Middle frontal gyrus (tissue), 1 donor: ENCODE data around the gene RACGAP1.

Source experiments
- DNase-seq: peaks from one replicate; pipeline ENCODE4 v3.0.0-alpha.2; 2015; ENCODE audit warnings: low spot score; ENCODE audit errors: extremely low spot score

The RACGAP1 gene

DNA sequence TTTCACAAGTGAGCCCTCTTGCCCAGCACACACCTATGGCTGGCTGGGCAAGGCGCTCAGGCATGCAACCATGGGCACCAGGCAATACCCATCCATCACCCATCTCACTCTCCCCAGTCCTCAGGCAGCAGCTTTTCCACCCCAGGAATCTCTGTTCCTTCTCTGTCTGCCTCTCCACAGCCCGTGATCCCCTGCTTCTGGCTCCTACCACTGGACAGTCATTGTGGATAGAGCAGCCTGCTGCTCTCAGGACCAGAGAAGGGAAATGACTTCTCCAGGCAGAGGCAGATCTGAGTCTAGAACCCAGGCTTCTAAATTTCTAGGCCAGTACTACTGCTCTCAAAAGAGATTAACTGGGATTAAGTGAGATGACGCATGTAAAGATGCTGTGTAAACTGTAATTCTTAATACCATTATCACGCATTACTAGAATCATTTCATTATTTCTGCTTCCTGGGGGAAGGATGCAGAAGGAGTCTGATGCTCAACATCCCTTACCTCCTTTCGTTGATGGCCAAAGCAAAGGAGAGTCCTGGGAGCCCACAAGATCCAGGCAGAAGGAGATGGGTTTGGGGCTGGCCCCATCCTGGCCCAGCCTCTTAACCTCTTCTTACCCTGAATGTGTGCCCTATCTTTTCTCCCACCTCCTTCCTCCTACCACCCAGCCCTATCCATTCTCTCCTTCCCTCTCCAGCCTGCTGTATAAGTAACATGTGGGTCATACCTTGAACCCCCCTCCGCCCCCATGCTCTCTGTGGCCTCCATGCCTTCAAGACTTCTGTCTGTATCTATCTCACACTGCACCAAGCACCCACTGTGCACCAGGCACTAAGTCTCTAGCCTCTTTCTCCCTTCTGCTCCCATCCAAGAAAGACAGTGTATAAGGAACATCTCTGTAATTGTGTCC lies 68.4 kb downstream of the RACGAP1 start:
- no peak for DNase-seq

DNA sequence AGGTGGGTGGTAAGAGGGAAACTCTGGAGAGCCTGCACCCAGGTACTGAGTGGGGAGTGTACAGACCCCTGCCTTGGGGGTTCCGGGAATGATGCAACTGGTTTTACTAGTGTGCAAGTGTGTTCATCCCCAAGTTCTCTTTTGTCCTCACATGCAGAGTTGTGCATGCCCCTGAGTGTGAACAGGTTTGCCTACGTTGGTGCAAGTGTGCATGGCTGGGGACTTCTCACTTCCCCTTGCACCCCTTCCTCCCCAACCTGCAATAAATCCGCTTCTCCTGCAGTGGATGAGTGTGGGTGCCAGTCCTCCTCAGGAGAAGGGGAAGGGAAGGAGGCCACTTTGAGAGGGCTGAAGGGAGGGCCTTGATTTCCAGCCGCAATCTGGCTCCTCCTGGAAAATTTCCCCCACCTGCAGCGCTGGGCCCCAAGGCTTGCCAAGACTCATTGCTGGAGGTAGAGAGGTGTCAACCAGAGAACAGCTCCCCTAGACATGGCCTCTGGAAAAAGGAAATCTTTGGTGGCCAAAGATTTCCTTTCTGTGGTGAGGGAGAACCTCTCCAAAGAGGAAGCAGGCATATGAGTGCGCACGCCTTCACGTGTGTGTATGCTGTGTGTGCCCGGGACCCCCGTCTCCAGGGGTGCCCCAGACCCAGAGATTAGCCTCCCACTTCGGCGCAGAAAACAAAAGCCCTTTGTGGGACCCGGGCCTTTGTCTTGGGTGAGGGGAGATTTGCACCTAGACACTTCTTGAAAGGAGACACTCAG lies 69.2 kb downstream of the RACGAP1 start:
- DNase-seq = no peak

DNA sequence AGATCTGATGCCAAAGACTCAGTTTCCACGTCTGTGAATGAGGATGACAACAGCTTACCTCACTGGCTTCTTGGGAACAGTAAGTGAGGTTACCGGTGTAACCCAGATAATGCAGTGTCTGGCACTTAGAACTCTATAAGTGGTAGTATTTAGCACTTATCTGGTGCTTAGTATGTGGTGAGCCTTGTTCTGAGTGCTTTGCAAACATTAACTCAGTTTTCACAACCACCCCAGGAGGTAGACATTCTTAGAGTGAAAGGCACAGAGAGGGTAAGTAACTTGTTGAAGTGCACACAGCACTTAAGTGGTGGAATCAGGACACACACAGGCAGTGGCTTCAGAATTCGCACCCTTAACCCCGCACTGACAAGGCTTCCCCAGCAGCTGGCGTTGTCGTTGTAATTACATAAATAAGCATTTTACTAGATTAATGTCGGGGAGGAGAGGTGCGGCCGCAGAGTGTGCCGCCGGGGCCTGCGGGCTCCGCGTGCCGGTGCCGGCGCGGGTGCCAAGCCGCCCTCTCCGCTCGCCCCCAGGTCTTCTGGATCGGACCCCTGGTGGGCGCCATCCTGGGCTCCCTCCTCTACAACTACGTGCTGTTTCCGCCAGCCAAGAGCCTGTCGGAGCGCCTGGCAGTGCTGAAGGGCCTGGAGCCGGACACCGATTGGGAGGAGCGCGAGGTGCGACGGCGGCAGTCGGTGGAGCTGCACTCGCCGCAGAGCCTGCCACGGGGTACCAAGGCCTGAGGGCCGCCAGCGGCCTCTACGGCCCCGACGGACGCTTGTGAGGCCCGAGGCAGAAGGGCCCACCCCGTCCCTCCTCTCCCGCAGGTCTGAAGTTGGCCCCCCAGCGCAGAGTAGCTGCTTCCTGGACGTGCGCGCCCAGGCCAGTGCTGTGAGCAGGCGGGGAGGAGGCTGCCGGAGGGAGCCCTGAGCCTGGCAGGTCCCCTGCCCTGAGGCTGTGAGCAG lies 70.1 kb downstream of the RACGAP1 start:
- no peak for DNase-seq

DNA sequence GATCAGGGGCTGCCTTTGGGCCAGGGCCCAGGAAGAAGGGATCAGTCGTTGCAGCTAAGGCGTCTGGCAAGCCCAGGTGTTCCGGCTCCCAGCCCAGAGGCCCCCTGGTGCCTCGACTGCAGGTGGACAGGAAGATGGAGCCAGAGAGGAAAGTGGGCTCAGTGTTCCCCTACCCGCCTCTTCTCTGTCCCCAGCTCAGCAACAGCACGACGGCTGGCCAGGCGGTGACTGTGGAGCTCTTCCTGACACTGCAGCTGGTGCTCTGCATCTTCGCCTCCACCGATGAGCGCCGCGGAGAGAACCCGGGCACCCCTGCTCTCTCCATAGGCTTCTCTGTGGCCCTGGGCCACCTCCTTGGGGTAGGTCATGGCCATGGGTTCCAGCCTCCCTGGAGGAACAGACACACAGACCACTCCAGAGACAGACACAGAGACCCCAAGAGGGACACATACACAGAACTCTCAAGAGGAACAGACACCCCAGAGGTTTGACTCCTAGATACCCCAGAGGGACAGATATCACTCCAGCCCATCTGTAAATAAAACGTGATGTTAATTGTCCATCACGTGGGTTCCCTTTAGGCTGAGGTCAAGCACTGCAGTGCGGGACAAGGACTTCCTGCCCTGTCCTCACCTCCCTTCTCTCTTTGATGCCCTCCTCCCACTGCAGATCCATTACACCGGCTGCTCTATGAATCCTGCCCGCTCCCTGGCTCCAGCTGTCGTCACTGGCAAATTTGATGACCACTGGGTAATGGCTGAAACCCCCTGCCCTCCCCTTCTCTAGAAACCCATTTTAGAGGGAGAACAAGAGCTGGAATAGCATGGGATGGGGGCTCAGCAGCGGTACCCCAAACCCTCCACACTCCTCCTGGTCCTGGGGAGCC lies 71.1 kb downstream of the RACGAP1 start:
- no peak for DNase-seq

DNA sequence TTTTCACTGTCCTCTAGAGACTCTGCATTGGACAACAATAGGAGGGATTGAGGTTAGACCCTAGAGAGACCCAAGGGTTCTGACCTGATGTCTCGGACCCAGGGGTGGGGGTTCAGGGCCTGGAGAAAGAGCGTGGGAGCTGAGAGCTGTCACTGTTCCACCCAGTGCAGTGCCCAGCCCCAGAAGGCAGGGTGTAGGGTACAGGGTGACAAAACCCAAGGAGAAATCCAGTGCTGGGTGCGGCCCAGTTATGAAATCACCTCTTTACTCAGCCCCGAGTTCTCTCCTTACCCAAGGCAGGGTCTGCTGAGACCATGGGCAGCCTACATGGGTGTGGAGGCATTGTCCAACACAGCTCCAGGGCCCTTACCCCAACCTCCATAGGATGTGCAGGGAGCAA lies 72.1 kb downstream of the RACGAP1 start:
- no peak for DNase-seq

DNA sequence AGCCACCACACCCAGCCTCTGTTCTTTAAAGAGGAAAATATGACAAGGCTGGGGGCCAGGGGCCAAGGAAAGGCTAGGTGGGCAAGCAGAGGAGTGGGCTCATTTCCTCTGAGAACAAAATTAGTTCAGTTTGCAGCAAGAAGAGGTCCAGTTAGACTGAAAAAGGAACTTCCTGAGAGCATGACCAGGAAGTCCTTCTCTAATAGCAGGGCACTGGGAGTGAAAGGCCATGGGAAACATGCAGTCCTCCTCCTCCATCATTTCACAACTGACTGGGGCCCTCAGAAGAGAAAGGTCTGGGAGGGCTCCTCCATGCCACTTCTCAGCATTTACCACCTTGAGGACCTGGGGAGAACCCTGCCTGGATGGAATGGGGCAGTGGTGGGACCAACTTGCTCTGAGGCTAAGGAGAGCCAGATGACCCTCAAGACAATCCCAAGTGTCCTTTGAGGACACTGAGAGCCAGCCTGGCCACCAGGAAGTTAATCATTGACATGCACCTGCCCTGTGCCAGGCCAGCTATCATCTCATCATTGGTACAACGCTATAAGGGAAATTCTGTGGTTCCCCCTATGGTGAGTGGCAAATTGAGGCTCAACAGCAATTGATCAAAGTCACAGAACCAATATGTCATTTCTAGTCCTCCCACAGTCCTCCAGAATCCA lies 72.8 kb downstream of the RACGAP1 start:
- DNase-seq = no peak

DNA sequence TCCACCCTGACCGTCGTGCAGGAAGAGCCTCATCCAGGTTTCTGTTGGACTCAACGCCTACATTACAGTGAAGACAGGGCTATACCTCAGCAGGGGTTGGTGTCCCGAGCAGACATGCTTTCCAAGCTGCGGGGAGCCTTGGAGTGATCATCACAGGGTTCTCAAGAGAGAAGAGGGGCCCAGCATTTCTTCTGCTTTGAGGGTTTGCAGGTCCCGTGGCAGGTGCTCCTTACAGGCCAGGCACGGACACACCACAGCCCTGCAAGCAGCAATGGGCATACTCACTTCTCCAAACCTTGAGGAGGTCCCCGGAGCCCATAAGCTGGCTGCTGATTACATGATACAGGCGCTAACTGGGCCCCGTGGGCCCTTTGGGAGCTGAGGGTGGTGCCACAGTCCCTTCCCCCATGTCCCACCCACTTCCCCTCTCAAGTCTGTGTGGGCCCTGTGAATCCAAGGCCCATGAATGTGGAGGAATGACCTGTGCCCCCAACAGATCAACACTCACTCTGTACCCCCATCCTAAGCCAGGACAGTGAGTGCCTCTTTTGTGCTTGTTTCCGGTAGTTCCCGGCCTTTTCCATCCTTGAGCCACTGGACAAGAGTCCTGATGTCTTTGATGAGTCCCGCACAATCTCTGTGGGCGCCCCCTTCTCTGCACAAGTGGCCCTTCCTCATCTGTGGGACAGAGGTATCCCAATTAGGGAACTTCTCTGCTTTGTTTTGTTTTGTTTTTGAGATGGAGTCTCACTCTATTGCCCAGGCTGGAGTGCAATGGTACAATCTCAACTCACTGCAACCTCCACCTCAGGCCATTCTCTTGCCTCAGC lies 73.7 kb downstream of the RACGAP1 start:
- DNase-seq = no peak

DNA sequence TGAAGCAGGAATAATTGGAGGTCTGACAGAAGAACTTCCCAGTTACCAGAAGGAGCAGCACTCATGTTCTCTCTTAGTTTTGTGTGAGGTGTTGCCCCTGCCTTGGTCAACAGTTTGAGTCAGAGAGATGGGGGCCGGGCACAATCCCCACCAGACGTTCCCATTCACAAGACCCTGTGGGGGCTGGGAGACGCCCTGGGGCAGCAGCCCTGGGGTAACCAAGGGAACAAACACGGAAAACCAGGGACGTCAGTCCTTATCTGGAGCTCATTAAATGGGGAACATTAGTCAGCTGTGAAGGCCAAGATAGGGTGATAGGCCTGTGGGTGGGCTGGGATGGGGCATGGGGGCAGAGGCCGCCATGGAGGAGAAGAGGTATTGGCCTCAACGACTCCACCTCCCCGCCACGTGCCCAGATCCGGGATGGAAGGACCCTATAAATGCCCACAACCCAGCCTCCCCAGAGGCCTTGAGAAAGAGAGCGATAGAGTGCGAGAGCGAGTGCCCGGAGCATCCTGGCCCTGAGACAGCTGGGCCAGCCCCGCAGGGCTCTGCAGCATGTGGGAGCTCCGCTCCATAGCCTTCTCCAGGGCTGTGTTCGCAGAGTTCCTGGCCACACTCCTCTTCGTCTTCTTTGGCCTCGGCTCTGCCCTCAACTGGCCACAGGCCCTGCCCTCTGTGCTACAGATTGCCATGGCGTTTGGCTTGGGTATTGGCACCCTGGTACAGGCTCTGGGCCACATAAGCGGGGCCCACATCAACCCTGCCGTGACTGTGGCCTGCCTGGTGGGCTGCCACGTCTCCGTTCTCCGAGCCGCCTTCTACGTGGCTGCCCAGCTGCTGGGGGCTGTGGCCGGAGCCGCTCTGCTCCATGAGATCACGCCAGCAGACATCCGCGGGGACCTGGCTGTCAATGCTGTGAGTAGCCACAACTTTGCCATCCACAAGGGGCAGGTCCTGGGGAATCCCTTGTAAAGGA lies 74.7 kb downstream of the RACGAP1 start, which contains the start of gene AQP2:
AQP2 (plus strand) TSS at position 465 of the 979 bp plus-strand sequence; CDS start at position 559, 94 bp downstream.
- no peak for DNase-seq

DNA sequence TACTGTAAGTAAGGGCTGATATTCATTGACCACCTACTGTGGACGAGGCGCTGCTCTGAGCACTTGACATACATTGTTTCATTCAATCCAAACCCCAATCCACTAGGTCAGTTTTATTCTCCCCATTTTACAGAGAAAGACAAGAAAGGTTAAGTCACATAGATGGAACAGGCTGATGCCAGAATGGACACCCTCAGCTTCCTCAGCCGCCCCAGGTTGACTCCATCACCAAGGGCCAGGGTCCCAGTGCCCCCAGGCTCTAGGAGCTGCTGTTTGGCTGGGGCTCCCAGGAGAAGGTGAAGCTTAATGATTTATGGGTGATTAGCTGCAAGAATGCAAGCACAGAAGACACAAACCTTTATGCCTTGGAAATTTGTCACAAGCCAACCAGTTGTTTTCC lies 75.4 kb downstream of the RACGAP1 start:
- no peak for DNase-seq

DNA sequence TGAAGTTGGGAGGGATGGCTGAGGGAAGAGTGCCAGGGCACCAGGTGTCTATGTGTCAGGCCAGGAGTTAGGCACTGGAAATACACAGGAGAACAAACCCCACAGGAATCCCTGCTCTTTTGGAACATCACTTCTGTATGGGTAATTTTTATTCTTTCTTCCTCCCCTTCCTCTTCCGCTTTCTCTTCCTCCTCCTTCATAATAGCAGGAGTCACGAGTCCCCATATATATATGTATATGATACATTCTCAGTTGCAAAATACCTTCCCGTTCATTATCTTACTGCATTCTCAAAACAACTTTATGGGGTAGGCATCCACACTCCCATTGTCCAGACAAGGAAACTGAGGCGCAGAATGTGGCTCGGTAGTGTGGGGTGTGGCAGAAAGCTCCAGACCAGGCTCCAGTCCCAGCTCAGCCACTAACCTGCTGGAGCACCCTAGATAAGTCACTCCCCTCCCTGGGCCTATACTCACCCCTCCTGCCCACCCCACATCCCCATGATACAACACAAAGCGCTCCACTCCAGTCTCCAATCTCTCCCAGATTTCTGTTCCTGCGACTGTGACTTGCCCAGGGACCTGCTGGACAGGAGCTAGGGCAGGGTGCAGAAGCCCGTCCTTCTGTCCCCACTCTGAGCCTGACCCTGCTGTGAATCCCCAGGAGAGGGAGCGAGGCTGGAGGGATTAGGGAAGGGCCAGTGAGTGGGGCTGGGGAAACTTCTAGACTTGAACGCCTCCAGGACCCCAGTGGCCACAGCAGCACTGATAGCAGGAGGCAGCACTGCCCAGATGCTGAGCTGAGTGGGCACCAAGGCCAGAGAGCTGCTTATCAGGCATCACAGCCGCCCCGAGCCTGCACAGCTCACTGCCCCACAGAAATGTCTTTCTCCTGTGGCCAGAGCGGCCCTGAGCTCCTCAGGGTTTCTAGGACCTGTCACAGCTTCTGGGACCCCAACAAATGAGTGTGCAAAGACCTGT lies 76.1 kb downstream of the RACGAP1 start:
- DNase-seq = no peak

DNA sequence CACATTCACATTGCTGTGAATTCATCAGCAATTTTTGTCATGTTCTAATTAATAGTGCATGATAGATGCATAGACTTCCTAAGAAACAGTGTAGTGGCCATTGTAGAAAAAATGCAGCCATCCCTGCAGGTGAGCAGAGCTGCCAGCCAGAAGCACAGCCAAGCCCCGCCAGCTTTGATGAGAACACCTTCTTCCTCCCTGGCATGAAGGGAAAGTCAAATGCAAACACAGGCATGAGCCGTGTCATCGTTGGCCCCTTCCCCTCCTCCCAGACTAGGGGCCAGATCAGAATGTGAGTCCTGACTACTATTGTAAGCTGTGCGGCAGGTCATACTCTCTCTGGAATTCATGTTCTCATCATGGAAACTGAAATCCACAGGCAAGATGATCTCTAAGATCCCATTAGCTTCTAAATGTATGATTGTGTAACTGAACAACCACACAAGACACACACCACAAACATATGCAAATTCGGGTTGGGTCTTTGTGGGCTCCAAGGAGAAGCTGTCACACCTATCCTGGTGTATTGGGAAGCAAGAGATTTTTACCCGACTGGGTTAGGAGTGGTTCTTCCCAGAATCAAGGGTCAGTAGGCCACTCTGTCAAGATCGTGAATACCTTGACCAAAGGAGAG lies 77.6 kb downstream of the RACGAP1 start:
- DNase-seq = no peak

DNA sequence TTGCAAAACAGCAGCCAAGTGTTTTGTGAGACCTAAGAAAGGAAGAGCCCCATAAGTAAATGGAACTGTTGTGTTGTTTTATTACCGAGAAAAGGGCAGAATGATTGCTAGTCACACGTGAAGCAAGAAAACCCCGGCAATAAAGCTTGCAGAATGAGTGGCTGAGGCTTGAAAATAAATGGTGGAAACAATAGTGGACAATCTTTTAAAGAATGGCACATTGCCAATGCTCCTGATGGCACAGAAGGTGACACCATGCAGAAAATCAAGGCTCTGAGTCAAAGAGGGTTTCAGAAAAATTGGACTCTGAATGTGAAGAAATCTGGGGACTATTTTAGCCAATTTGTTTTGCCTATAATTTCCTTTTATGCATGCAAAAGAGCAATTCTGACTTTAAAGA lies 78.8 kb downstream of the RACGAP1 start:
- no peak for DNase-seq

DNA sequence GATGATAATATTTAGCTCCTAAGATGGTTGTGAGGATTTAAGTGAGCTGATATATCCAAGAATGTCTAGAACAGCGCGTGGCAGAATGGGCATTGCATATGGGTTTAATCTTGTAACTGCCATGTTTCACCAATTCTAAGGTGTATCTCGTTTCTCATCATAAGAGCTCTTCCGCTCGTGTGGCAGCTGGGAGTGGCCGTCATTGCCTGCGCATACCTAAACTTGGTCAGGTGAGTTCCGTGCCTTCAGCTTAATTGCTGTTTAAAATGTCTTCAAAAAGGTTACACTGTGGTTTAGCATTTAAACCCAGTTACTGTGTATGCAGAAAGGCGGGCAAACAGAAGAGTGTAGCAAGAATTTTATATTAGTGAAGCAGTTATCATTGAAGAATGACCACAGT lies 79.2 kb downstream of the RACGAP1 start:
- no peak for DNase-seq

DNA sequence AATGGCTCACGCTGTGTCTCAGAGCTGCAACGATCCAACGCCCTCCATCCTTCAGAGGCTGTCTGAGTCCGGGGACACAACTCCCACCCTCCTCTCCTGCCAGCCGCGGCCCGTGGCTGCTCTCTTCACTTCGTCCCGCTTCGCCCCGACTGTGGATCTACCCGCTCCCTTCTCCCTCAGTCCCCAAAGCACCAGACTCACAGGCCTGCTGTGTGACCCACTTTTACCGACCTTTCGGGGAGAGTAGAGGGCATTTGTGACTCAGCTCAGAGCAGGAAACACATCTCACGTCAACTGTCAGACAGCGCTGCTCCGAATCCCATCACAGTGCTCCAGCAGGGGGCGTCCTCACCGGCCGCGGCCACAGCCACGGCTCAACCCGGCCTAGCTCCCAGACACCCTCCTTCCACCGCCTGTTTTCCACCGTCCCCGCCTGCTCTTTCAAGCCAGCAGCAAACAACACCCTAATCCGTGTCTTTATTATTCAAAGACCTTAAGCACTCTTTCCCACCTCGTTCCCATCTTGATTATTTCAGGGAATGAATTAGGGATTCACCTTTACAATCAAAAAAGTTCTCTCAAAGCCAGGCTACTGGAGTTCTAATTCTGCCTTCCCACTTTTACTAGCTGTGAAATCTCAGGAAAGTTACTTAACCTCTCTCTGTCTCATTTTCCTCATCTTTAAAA lies 79.8 kb downstream of the RACGAP1 start:
- peak; percentile 53 for DNase-seq

DNA sequence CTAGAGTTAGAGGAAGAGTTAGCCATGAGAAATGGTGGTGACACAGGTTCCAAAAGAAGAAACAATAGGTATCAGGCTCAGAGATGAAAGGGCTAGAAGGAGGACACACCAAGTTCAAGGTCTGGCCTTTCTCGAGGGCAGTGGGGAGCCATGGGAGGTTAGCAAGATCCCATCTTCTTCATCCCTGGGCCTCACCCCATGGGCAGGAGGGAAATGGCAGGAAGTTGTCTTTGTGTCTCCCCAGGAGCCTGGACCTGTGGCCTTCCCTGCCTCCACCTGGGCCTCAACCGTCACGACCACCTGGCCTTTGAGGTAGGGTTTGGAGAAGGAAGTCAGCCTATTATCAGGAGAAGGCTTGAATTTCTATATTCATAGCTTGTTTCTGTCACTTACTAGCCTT lies 80.6 kb downstream of the RACGAP1 start:
- DNase-seq = no peak
